GM19193 (cell line): Measurements from ENCODE around the gene CEP152.

Experiments used
- POLR2A ChIP-seq: IDR thresholded peaks from 4 replicates; pipeline ENCODE4 v1.6.1; 2011; ENCODE audit not compliant: insufficient read depth, insufficient read length; ENCODE audit errors: extremely low read depth

Gene CEP152

GRCh38 chr15:48810414-48811324 is at the start of gene CEP152:
CEP152 (minus strand) TSS chr15:48811069; CDS start chr15:48805649, 5,420 bp downstream.
- peak; percentile 77 for TF ChIP-seq POLR2A

GRCh38 chr15:48859426-48859825 is 48.6 kb upstream of the CEP152 start:
- TF ChIP-seq POLR2A = no peak

GRCh38 chr15:48858401-48858800 is 47.5 kb upstream of the CEP152 start:
- TF ChIP-seq POLR2A = no peak

- TF ChIP-seq POLR2A = no peak
Measured at GRCh38 chr15:48856942-48857341, 46.1 kb upstream of the CEP152 start.

GRCh38 chr15:48855501-48856440 is 44.9 kb upstream of the CEP152 start:
- no peak for TF ChIP-seq POLR2A

GRCh38 chr15:48851956-48852355 is 41.1 kb upstream of the CEP152 start:
- TF ChIP-seq POLR2A = no peak

GRCh38 chr15:48850648-48851047 is 39.8 kb upstream of the CEP152 start:
- no peak for TF ChIP-seq POLR2A

- TF ChIP-seq POLR2A = no peak
Measured at GRCh38 chr15:48845123-48845522, 34.3 kb upstream of the CEP152 start.

- no peak for TF ChIP-seq POLR2A
Measured at GRCh38 chr15:48842501-48842900, 31.6 kb upstream of the CEP152 start.

GRCh38 chr15:48834756-48835155 is 23.9 kb upstream of the CEP152 start:
- TF ChIP-seq POLR2A = no peak

GRCh38 chr15:48833526-48834239 is 22.8 kb upstream of the CEP152 start:
- no peak for TF ChIP-seq POLR2A

- TF ChIP-seq POLR2A = no peak
Measured at GRCh38 chr15:48832648-48833047, 21.8 kb upstream of the CEP152 start.

GRCh38 chr15:48828906-48829305 is 18.0 kb upstream of the CEP152 start:
- no peak for TF ChIP-seq POLR2A

- TF ChIP-seq POLR2A = no peak
Measured at GRCh38 chr15:48828471-48828870, 17.6 kb upstream of the CEP152 start.

- no peak for TF ChIP-seq POLR2A
Measured at GRCh38 chr15:48825075-48825474, 14.2 kb upstream of the CEP152 start.
